ENCODE data around the gene AP1G2. TPM values are rescaled to one million over a fixed set of nuclear protein-coding genes. Genes with fewer than 3 reads are reported as not detected.

Gene AP1G2
- polyA plus RNA-seq, 2 of the 4 experiments (the other 2 are of a cell fraction), result 80.6 to 83.7 TPM

DNA sequence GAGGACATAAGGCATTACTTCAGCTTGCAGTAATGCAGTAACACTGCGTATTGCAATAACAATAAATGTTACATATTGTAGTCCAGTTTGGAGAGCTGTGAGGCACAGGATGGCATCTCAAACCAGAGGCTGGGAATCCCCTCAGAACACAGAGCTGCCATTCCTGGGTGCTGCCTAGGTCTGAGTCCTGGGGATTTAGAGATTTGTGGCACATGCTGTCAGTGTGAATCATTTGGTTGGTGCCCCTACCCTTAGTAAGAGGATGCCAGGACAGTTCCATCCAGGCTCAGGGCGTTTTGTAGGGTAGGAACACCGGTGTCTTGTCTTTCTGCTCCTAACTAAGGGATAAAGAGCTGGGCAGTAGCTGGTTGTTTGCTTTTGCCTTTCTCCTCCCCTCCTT, 38.6 kb downstream of the AP1G2 start:
- no peak overlapping the region for H3K4me3 ChIP-seq
- ATAC-seq (no peak), DNase-seq (ENCODE audit: low read depth in 1 of 2, low spot score in 1 of 2) (no peak), FAIRE-seq (no peak)
- no peak overlapping the region for H3K4me2 ChIP-seq
- no peaks in the 10 kb centered on the region for H3K9me3 ChIP-seq
- ChIA-PET POLR2A (no interaction called here), CTCF (interaction anchor here (1.1 to 5.0 kb wide), 8 partner anchors 11 to 54 kb away, joined by 3 to 34 read pairs (median 5); no protein-coding TSS in a partner anchor)
- H3K4me1 ChIP-seq, result no peaks in the 10 kb centered on the region
- 68% methylated on average over 3 of the region's 3 CpGs for WGBS (ENCODE audit: missing lambda C conversion rate)
- H3K27ac ChIP-seq, result no peak overlapping the region
- TF ChIP-seq TP53 (CRISPR knock-in tag; IDR thresholded peaks at IDR 0.05), result no peak
- no peak for TF ChIP-seq EHMT2 (IDR thresholded peaks at IDR 0.05; ENCODE audit: low read depth)
- no peak for TF ChIP-seq FOXS1 (CRISPR knock-in tag; IDR thresholded peaks at IDR 0.05)
- no peak for TF ChIP-seq EP300 (IDR thresholded peaks at IDR 0.05)
- TF ChIP-seq MAFK (IDR thresholded peaks at IDR 0.05; ENCODE audit: partially characterized antibody), result no peak
- TF ChIP-seq RARB (CRISPR knock-in tag; IDR thresholded peaks at IDR 0.05), result no peak
- TF ChIP-seq, protein P1, sequence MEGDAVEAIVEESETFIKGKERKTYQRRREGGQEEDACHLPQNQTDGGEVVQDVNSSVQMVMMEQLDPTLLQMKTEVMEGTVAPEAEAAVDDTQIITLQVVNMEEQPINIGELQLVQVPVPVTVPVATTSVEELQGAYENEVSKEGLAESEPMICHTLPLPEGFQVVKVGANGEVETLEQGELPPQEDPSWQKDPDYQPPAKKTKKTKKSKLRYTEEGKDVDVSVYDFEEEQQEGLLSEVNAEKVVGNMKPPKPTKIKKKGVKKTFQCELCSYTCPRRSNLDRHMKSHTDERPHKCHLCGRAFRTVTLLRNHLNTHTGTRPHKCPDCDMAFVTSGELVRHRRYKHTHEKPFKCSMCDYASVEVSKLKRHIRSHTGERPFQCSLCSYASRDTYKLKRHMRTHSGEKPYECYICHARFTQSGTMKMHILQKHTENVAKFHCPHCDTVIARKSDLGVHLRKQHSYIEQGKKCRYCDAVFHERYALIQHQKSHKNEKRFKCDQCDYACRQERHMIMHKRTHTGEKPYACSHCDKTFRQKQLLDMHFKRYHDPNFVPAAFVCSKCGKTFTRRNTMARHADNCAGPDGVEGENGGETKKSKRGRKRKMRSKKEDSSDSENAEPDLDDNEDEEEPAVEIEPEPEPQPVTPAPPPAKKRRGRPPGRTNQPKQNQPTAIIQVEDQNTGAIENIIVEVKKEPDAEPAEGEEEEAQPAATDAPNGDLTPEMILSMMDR (IDR thresholded peaks at IDR 0.05), result no peak
- no peak for TF ChIP-seq EHF (CRISPR knock-in tag; IDR thresholded peaks at IDR 0.05)
- no peak for TF ChIP-seq JUN (IDR thresholded peaks at IDR 0.05)
- TF ChIP-seq MYC (IDR thresholded peaks at IDR 0.05; ENCODE audit: borderline replicate concordance, low read length), result no peak
- TF ChIP-seq, protein P2, sequence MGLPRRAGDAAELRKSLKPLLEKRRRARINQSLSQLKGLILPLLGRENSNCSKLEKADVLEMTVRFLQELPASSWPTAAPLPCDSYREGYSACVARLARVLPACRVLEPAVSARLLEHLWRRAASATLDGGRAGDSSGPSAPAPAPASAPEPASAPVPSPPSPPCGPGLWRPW (IDR thresholded peaks at IDR 0.05), result no peak
- TF ChIP-seq, protein P3, sequence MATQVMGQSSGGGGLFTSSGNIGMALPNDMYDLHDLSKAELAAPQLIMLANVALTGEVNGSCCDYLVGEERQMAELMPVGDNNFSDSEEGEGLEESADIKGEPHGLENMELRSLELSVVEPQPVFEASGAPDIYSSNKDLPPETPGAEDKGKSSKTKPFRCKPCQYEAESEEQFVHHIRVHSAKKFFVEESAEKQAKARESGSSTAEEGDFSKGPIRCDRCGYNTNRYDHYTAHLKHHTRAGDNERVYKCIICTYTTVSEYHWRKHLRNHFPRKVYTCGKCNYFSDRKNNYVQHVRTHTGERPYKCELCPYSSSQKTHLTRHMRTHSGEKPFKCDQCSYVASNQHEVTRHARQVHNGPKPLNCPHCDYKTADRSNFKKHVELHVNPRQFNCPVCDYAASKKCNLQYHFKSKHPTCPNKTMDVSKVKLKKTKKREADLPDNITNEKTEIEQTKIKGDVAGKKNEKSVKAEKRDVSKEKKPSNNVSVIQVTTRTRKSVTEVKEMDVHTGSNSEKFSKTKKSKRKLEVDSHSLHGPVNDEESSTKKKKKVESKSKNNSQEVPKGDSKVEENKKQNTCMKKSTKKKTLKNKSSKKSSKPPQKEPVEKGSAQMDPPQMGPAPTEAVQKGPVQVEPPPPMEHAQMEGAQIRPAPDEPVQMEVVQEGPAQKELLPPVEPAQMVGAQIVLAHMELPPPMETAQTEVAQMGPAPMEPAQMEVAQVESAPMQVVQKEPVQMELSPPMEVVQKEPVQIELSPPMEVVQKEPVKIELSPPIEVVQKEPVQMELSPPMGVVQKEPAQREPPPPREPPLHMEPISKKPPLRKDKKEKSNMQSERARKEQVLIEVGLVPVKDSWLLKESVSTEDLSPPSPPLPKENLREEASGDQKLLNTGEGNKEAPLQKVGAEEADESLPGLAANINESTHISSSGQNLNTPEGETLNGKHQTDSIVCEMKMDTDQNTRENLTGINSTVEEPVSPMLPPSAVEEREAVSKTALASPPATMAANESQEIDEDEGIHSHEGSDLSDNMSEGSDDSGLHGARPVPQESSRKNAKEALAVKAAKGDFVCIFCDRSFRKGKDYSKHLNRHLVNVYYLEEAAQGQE (IDR thresholded peaks at IDR 0.05), result no peak
- no peak for TF ChIP-seq ZNF302 (CRISPR knock-in tag; IDR thresholded peaks at IDR 0.05)
- no peak for TF ChIP-seq PHF8 (IDR thresholded peaks at IDR 0.05; ENCODE audit: borderline replicate concordance, low read depth)
- no peak for TF ChIP-seq HOXA7 (CRISPR knock-in tag; IDR thresholded peaks at IDR 0.05)
- no peak for TF ChIP-seq FOSB (CRISPR knock-in tag; IDR thresholded peaks at IDR 0.05)
- no peak for TF ChIP-seq NFE2L2 (conservative IDR thresholded peaks at IDR 0.05; ENCODE audit: low read length)
- no peak for TF ChIP-seq HOXB13 (CRISPR knock-in tag; IDR thresholded peaks at IDR 0.05; ENCODE audit: low read depth)

DNA sequence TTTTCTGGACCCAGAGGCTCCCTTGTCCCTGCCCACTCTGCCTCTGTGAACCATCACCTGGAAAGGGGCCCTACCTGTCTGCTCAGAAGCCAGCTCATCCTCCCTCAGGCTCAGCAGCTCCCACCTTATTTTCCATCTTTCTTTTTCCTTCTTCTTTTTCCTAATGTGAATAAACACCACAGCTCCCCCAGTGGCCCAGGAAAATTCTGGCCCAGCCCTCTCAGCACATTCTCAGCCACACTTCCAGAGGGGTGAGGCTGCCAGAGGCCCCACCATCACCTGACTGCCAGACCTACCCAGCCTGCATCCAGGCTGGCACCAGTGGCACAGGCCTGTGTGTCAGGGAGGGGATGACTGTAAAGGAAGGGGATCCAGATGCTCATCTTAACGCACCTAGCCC, 39.0 kb downstream of the AP1G2 start:
- FAIRE-seq, result no peak
- TF ChIP-seq ZNF302 (CRISPR knock-in tag; IDR thresholded peaks at IDR 0.05) (no peak), JUN (IDR thresholded peaks at IDR 0.05) (no peak), MAZ (IDR thresholded peaks at IDR 0.05; ENCODE audit: borderline replicate concordance, low read depth, low read length) (no peak), EP300 (IDR thresholded peaks at IDR 0.05) (no peak), BHLHE40 (IDR thresholded peaks at IDR 0.05; ENCODE audit: low read depth, low read length) (no peak)
- TF ChIP-seq, protein P4, sequence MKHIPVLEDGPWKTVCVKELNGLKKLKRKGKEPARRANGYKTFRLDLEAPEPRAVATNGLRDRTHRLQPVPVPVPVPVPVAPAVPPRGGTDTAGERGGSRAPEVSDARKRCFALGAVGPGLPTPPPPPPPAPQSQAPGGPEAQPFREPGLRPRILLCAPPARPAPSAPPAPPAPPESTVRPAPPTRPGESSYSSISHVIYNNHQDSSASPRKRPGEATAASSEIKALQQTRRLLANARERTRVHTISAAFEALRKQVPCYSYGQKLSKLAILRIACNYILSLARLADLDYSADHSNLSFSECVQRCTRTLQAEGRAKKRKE (CRISPR knock-in tag; IDR thresholded peaks at IDR 0.05; ENCODE audit: low read depth), result no peak
- TF ChIP-seq, protein P5, sequence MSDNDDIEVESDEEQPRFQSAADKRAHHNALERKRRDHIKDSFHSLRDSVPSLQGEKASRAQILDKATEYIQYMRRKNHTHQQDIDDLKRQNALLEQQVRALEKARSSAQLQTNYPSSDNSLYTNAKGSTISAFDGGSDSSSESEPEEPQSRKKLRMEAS (IDR thresholded peaks at IDR 0.05), result no peak
- TF ChIP-seq, protein P1 (IDR thresholded peaks at IDR 0.05), result no peak
- Histone ChIP-seq H3K4me1 (no peaks in the 10 kb centered on the region), H3K4me2 (no peak overlapping the region), H3K4me3 (no peak overlapping the region), H3K9me3 (no peaks in the 10 kb centered on the region), H3K27ac (no peak overlapping the region)
- POLR2A ChIA-PET, result no interaction called here
- WGBS (ENCODE audit: missing lambda C conversion rate), result 79% methylated on average over 1 of the region's 1 CpG
- no peak for DNase-seq (ENCODE audit: low read depth in 1 of 2, low spot score in 1 of 2)
- CTCF ChIA-PET, result interaction anchor here (1.1 to 5.0 kb wide), 8 partner anchors 11 to 53 kb away, joined by 3 to 34 read pairs (median 4); no protein-coding TSS in a partner anchor
- ATAC-seq, result peak; percentile 63 to 71; a peak in 5 of 6 replicates

All from A549 (cell line).